GM19099 (cell line): ENCODE results near the gene NUB1.

Experiments used
- POLR2A ChIP-seq: IDR thresholded peaks from 3 replicates; pipeline ENCODE4 v1.6.1; 2011; ENCODE audit warnings: low read depth; ENCODE audit not compliant: insufficient read length; ENCODE audit errors: extremely low read depth

The NUB1 gene

DNA sequence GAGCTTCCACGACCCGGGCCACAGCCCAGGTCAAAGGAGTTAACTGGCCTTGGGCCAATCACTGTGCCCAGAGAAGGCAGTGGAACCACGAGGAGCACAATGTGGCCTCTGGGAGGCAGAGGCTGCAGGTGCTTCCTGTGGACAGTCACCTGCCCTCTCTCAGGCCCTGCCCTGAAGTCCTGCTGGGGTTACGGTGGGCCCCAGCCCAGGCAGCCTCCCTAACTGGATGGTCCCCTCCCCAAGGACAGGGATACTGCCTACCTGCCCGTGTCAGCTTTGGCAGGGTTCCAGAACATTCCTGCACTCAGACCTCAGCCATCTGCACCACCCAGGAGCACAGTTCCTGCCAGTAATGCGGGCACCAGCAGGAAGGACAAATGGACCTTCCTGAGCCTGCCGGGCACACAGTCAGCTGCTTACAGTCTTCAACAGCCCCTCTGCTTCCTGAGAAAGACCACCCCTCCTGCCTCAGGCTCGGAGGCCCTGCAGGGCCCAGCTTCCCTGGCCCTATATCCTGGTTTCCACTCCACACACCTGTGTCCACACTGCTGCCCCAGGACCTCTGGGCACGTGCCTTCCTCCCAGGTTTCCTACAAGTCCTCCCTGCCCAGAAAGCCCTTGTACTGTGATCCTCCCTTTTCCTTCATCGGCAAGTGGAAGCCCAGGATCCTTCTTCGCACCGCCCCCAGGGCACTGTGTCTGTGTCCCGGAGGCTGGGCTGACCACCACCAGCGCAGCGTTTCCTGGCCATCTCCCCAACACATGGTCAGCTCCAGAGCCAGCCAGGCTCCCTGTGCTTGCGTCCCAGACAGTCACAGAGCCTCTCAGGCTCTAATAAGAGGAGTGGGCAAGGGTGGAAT, 44.9 kb downstream of the NUB1 start:
- TF ChIP-seq POLR2A = no peak

DNA sequence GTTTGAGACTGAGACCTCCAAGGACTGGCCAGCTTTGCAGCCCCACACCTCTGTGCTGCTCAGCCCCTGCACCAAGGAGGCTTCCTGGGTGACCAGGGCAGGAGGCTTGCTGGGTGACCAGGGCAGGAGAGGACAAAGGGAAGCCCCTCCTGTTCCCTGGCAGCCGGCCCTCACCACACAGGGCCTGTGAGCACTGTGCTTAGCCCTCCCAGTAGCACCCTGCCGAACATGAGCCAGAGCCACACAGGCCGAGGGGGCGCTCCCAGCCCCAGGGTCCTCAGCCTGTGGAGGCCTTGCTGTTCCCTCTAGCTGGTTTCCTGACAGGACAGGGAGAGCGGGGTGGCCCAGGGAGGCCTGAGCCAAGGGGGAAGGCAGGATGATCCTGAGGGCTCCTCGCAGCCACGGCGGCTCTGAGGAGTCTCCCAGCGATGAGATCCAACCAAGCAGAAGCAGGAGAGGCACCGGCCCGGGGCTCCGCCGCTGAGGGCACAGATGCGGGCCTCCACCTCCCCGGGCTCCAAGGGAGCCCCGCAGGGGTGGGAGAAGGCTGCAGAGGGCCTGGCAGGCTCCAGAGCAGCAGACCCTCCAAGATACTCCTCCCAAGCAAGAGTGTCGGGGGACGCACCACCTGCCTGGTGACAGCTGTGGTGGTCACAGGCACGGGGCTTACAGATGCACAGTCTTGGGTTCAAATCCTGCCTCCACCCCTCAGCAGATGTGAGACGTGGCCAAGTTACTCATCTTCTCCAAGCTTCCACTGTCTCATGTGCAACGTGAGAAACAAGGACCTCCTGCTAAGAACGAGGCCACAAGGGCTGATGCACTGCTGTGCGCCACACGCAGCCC, 45.8 kb downstream of the NUB1 start:
- no peak for TF ChIP-seq POLR2A

DNA sequence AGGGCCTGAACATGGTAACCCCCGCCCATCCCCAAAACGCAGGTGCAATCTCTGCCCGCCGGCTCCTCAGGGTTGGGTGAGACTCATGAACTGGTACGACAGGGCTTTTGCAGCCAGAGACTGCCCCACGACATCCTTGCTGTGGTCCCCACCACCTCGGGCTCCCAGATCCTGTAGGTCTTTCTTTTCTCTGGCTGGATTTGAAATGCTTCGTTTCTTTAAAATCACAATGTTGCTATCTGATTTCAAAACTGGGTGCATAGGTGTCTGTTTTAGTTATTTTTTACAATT, 46.3 kb downstream of the NUB1 start:
- TF ChIP-seq POLR2A = no peak

DNA sequence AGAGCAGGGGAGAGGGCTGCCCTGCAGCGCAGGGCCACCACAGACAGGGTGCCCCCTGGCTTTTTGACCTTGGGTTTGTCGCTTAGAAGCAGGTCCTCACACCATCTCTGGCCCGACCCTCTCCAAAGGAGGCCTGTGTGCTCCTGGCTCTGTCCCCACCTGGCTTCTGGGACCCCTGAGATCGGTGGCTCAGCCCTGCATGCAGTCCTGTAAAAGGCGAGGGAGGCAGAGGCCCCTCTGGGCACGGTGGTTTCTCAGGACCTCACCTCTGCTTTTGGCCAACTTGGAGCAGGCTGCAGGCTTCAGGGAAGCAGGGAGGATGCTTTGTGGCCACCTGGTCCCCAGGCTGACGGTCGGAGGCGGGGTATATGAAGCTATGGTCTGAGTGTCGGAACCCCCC, 46.8 kb downstream of the NUB1 start:
- no peak for TF ChIP-seq POLR2A

DNA sequence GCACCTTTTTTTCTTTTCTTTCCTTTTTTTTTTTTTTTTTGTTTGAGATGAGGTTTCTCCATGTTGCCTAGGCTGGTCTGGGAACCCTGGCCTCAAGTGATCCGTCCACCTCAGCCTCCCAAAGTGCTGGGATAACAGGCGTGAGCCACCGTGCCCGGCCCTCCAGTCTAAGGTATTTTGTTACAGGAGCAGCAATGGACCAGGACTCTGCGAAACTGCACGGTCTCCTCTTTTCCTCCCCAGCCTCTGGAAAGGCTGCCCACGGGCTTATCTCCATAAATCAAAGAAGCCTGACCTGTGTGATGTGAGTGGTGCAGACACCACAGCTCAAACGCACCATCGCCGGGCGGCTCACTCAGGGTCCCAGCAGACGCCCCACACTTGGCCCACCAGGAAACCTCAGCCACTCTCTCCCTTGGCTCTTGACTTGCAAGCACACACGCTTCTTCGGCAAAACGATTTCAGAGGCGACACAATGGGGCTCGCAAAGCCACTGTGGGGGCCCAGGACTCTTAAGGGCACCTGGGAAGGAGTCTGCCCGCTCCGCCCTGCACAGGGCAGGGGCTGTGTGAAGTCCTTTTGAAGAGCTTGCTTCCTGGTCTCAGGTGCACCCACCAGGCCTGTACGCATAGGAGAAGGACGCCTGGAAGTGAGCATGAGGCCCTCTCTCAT, 47.6 kb downstream of the NUB1 start:
- TF ChIP-seq POLR2A = no peak

DNA sequence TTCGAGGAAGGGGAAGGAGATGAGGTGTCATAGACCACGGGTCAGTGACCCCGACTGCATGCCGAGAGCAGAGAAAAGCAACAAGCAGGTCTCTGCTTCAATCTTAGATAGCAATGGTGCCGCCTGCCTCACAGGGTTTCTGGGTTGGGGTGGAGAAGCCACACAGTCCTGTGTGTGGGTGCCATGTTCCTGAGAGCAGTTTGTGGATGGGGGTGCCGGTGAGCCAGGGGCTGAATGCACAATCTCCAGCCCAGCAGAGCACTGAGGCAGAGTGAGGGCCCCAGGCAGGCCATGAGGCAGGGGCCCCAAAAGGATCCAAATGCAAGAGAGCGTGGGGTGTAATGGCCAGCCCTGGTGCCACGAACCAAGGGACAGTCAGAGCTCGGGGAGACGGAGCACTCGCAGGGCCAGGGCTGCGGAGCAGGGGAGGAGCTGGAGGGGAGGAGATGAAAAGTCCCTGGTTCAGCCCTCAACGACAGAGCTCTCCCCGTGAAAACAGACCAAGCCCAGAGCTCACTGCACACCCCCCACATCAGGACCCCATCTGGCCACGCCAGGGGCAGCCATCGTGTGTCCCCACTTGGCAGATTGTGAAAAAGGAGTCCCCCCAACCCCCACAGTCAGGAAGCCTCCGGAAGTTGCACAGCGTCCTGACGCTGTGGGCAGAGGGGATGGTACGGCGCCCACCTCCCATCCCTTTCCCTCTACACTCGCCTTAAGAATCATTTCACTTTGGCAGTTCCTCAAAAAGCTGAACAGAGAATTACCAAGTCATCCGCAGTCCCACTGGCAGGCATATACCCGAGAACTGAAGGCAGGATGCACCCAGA, 48.4 kb downstream of the NUB1 start:
- TF ChIP-seq POLR2A = no peak

DNA sequence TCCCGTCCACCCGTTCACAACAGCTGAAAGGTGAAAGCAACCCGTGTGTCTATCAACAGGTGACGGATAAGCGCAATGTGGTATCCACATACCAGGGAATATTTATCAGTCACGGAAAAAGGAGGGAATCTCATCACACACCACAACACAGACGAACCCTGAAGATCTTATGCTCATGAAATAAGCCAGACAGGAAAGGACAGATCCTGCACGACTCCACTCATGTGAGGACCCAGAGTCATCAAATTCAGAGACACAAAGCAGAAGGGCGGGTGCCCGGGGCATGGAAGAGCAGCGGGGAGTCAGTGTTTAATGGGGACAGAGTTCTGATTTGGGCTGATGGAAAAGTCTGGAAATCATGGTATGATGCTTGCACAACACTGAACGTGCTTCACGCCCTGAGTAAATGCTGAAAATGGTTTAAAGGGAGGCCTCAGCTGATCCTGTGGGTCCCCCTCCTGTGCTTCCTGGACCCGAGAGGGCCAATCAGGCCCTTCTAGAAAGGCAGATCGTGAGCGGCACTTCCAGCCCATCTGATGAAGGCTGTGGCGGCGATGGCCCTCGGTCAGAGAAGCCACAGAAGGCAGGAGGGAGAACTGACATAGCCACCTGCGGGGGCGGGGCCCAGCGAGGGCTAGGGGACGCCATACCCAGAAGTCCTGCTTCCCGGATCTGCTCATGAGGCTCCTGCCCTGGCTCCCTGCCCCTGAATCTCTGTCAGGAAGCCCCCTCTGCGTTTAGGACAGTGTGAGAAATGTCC, 49.2 kb downstream of the NUB1 start:
- no peak for TF ChIP-seq POLR2A

DNA sequence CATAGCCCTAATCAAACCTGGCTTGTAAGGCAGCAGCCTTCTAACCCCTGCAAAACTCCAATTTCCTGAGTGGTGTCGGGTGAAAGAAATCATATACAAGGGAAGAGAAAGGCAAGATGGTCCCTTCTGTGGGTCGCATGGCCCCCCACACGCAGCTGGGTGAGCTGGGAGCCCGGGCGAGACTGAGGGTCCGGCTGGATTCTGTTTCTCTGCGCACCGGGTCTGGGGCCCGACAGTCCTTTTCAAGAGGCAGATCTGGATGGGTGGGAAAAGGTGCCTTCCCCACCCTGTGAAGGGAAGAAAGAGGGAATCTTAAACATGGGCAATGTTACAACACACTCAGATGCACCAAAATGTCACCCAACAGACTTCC, 49.7 kb downstream of the NUB1 start:
- TF ChIP-seq POLR2A = no peak

DNA sequence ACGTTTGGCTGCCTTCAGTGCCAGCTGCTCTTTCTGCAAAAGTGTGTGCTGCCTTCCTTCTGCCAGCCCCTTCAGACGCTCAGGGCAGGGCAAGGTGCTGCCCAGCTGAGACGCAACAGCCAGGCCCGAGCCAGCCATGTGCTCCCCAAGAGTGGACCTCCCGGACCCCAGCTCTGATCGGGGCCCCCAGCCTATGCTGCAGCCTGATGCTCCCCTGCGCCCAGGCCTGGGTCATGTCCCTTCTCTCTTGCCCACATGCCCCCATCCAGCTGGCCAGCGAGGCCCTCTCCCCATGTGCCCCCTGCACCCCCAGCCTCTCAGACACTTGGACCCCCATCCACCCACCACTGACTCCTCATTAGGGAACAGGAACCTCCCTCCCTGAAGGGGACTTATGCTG, 50.4 kb downstream of the NUB1 start:
- TF ChIP-seq POLR2A = no peak

DNA sequence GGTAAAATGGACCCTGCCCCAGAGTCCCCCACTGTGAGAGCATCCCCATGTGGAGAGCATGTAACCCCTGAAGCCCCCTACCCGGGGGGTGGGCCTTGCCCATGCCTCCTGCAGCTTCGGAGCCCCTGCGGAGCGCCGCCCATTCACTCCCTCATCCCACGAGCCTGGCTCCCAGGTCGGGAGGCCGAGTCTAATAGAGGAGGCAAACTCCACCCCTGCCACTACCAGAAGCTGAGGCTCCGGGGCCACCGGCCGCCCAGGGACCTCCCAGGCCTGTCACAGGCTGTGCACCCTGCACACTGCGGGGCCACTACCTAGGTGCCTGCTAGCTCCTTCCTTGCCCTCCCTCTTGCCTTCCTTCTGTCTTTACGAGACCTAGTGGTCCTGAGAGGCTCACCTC, 50.8 kb downstream of the NUB1 start:
- no peak for TF ChIP-seq POLR2A

DNA sequence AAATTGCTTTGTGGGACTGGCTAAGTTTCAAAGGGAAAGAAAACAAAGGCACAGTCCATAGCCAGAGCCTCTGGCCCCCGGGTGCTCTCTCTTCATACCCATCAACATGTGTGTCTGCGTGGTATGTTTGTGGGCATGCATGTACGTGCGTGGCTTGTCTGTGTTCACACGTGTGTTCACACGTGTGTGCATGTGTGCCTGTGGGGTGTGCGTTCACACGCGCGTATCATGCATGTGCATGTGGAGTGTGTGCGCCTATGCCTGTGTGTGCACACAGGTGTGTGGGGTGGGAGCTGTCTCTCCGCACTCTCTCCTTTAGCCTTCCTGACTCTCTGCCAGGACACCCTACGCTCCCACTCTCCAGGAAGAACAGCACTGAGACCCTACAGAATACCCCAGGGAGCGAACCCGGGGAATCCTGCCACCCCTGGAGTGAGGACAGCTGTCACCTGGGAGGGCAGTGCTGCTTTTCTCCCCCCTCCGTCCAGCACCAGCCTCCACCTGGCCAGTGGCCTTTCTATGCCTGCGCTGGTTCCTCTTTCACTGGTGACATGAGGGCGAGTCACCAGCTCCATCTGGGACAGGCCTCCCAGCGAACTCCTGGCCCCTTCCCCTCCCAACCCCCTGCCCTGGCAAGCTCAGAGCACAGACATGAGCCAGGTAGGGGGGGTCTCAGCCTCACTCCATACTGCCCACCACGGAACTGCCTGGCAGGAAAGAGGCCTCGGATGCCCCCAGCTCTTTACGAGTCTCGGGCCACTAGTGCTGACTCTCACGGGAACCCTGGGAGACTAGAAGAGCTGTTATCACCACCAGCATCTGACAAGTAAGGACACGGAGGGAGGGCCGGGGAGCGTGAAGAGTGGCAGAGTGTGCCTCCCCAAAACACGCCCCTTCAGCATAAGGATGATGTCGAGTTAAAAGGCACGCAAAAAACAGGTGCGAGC, 51.7 kb downstream of the NUB1 start:
- TF ChIP-seq POLR2A = no peak

DNA sequence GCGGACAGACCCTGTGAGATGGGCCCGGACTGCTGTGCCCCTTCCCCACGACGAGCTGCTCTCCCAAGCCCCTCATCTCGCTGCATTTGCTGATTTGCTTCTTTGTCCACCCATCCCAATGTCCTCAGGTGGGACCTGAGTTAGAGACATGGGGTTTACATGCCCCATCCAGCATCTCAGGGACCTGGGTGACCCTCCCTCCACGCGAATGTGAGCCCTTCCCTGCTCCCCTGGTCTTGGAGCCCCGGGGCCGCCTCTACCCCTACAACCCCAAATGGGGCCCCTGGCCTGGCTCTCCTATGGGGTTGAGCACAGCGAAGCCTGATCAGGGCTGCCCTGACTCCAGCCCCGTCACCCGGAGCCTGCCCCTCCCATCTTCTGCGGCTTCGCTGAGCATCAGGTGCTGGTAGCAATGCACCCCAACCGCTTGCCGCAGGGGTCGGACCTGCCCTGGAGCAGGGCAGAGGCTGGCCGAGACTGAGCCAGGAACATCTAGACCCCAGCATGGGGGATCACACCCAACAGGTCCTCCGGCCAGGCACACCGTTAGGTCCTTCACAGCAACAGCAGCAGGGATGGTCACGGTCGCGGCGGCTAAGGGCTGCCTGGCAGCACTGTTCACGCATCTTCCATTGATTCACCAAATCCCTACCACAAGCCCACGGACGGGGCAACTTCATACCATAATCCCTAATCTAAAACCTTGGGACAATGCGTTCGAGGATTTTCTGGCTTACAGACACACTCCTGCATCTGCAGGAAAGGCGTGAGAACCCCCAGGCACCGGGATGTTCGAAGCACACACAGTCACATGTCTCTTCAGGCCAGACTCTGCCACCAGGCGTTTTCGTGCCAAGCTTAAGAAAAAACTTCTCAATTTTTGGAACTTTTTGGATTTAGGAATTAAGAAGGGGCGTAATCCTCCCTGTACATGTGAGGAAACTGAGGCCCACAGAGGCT, 52.7 kb downstream of the NUB1 start:
- no peak for TF ChIP-seq POLR2A
